Measurements from ENCODE around the gene MITF.

Gene MITF

GRCh38 chr3:69838217-69838616 lies 99.0 kb downstream of the MITF start:
- DNase-seq (ENCODE audit: low read depth), result no peak

- no peak for DNase-seq (ENCODE audit: low read depth)
Observed at GRCh38 chr3:69838696-69839515, 99.6 kb downstream of the MITF start.

- DNase-seq (ENCODE audit: low read depth), result no peak
Observed at GRCh38 chr3:69842351-69842750, 103.1 kb downstream of the MITF start.

DNA sequence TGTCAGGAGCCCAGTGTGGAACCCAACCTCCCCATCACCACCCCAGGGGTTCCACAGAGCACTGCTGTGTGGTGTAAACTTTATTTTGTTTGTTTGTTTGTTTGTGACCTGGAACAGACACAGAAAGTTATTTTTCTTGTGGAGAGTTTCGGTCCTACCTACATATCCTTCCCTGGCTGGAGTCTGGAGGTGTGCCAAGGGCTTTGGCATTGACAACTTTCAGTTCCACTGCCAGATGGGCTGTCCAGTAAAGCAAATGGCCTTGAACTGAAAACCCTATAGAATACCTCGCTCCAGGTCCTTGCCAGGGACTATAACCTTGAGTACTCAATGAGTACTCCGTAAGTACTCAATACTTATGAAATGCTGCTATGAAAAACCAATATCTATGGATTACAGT lies 103.5 kb downstream of the MITF start:
- DNase-seq (ENCODE audit: low read depth), result no peak

DNA sequence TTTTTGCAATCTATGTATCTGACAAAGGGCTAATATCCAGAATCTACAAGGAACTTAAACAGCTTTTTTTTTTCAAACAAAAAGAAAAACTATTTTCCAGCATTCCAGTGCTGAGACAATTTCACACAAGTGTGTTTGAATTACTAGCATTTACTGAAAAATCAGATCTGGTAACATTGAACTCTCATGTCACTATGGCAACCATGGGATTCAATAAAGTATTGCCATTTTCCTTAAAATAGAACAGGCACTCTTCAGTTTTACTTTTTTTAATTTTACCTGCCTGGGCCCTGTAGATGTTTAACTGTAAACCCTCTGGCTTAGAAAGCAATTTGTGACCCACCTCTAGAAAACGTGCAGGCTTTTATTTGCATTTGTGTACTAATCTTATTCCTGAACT lies 105.4 kb downstream of the MITF start:
- DNase-seq (ENCODE audit: low read depth), result no peak

DNA sequence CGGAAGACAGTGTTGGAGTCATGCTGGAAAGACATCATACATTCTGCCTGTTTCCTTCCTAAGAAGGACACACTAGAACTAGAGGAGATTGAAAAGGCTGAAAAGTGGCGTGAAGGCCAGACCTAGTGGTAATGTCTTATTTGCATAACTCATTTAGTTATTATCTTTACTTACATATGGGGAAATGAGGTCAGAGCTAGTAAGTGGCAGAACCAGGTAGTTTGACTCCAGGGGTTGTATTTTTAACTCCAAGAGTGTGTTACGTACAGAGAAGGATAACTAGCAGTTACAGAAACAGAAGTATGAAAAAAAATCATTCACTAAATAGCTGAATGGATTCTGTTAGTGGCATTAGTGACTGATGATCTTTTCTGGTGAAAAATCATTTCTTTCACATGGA lies 108.0 kb downstream of the MITF start:
- no peak for DNase-seq (ENCODE audit: low read depth)

- no peak for DNase-seq (ENCODE audit: low read depth)
Observed at GRCh38 chr3:69848113-69848512, 108.8 kb downstream of the MITF start.

DNA sequence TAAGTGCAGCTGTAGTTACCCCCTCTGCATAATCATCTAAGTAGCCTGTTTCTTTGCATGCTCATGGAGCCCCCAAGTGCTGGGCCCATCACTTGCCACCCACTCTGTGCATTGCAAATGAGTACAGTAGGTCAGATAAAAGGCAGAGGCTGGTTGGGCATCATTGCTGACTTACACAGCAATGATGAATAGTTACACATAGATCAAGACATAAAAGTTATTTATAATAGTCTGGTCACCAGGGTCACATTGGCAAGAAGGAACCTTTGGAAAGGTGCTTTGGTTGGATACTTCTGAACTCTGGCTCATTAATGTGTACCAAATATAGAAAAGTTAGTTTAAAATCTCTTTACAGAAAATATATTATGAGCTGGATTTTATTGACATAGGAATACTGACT lies 111.6 kb downstream of the MITF start:
- DNase-seq (ENCODE audit: low read depth), result no peak

DNA sequence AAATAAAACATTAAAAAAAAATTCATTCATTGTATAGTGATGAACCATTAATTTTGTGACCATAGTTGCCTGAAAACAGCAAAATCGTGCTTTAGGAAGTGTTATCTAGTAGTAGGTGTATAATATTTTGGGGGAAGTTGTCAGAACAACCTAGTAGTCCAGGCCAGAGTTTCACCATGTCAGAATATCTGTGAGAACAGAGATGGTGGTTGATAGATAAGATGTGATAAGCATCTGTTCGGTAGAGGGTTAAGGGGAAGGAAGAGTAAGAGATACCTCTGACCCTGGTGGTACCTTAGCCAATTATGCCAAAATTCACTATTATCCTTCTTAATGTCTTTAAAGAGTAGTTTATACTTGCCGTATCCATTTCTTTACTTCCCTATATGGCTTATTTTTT lies 113.8 kb downstream of the MITF start:
- no peak for DNase-seq (ENCODE audit: low read depth)

DNA sequence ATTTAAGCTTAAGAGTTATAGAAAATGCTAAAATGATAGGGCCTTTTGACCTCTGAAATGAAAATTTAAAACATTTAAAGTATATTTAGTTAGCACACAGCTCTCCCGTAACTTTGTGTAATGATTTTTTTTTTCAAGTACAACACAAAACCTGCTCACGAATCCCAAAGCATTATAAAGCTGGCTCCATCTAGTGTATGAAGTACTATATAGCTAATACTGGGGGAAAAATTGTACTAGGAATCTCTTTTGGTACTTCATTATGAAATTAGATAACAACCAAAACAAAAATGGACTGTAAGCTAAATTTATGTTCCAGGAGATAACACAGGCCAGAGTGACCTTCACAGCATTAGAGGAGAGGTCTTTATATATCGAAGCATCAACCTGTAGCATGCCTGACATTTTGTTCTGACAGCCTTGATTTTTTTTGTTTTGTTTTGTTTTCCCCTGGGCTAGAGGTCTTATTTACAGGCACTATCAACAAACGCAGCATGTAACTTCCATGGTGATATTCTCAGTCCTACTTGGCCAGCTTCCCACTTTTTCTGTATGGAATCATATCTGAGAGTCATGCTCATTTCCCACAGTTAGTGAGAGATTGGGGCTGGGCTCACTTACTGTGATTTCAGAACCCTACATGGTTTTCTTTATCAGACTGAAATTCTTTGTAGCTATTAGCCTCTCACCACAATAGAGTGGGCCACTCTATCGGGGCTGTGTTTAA lies 116.3 kb downstream of the MITF start:
- DNase-seq (ENCODE audit: low read depth), result no peak

DNA sequence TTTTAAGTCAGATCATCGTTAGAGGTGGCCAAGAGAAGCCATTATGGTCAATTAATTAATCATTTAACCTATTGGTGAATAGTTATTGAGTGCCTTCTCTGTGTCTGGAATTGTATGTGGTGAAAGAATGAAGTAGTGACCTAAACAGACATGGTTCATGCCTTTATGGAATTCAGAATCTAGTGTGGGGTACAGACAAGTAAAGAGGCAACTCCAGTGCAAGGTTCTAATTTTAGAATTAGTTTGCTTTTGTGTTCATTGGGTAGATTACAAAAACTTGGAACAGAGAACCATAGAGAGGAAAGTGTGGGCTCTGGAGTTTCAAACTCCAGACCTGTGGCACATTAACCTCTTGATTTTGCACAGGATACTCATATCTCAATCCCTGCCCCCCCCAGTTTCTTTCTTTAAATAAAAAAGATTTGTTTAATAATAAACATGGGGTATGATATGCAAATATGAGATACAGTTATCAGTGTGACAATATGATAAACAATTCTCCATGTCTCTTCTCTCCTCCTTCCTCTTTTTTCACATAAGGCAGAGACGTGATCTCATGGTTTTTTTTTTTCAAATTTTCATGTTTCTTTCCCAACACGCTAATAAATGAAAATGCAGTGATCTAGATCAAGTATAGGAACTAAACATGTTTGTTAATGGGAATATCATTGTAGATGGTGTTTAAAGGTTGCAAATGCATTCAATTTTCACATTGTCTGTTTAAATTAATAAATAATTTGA lies 117.9 kb downstream of the MITF start:
- no peak for DNase-seq (ENCODE audit: low read depth)

- DNase-seq (ENCODE audit: low read depth), result no peak
Observed at GRCh38 chr3:69861556-69861955, 122.3 kb downstream of the MITF start.

DNA sequence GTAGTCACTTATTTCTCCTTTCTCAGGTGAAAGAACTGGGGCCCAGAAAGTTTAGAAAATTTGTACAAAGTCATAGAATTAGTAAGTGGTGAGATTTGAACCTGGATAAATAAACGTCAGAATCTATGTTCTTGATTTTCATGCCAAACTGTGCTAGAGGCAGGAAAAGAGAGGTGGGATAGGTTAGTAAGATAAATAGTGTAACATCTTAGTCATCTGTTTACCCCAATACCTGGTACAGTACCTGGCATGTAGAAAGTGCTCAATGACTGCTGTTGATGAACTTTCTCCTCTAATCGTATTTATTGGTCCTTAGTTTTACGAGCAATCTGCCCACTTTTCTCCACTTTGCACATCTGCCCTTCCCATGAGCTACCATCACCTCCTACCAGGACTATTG lies 124.9 kb downstream of the MITF start:
- DNase-seq (ENCODE audit: low read depth), result no peak

GRCh38 chr3:69864766-69865165 lies 125.5 kb downstream of the MITF start:
- DNase-seq (ENCODE audit: low read depth), result no peak

DNA sequence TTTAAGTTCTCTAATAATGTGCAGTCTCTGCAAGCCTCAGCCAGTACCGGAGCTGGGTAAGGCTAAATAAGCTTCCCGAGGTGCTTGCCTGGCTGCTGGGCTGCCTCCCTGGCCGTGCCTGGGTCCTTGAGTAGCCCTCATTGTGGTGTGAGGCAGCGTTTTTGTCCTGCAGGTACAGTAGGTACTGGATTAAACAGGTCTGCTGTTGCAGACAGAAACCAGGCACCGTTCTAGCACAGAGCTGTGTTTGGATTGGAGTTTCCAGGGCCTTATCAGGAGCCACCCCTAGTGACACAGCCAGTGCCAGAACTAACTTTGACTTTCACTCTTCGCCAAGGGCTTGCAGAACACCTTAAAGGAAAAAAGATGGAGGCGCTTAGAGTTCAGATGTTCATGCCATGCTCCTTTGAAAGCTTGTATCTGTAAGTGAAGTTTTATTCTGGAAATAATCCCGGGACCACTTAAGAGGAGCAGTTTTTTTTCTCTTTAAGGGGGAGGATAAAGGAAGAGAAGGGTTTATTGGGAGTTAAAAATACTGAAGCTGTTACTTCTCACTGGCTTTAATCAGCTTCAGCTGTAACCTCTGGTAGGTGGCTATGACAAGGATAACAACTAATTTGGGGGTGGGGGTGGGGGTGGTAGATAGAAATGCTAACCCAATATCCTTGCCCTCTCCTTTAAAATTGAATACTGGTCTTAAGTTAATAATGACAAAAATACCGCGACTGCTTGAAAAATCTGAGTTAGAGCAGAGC lies 126.8 kb downstream of the MITF start:
- DNase-seq (ENCODE audit: low read depth), result no peak

GRCh38 chr3:69866988-69867720 lies 127.9 kb downstream of the MITF start:
- no peak for DNase-seq (ENCODE audit: low read depth)

DNA sequence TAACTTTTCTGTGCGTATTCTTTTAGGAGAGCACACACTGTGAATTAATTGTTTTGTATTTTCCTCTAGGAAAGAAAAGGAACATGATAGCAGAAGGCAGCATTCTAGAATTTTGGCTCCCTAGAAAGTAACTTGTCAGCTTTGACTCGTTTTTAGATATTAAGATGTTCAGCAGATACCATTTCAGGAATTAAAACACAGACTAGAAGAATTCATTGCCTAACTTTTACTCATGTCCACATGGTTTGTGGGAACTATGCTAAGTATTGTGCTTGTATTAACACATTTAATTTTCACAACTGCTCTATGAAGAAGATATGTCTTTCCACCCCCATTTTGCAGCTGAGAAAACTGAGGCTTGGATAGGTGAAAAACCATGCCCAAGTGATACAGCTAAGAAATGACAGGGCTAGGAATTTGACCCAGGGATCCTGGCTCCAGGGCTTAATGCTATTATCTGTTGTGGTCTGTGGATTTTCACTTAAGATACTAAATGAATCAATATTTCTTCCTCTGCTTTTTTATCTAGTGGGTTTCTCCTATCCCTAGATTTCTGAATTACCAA lies 128.8 kb downstream of the MITF start:
- no peak for DNase-seq (ENCODE audit: low read depth)

- no peak for DNase-seq (ENCODE audit: low read depth)
Observed at GRCh38 chr3:69868841-69869420, 129.7 kb downstream of the MITF start.

GRCh38 chr3:69869643-69870042 lies 130.4 kb downstream of the MITF start:
- no peak for DNase-seq (ENCODE audit: low read depth)

DNA sequence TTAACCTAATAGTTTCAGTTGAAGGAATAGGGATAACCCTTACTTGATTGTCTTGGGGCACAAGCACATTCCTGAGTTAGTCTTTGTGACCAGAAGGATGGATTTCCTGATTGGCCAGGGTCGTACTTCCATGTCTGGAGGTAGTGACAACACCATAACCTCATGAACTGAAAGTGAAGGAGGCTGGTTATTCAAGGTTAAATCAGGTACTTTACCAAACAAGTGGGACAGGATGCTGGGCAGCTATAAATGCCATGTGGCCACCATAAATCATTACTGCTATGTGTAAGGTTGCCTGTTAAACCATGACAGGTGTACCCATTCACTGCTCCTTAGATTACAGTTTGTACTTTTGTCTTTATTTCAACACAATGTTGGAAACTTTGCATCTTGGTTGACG lies 132.0 kb downstream of the MITF start:
- DNase-seq (ENCODE audit: low read depth), result no peak

GRCh38 chr3:69871868-69872267 lies 132.6 kb downstream of the MITF start:
- no peak for DNase-seq (ENCODE audit: low read depth)

All from CMK (cell line).